HepG2 (cell line): ENCODE measurements around the gene CLEC2B. TPM values are rescaled to one million over a fixed set of nuclear protein-coding genes. Genes with fewer than 3 reads are reported as not detected.

Experiments
- ATAC-seq: fragments of 200-7000 bp; cut with Tn5 transposase; 3 replicates; pipeline ENCODE4 v1.9.1; 2020; ENCODE audit warnings: mild to moderate bottlenecking, moderate library complexity
- BruUV-seq: library from RNA; stranded (reverse); fragments of 400-500 nt; replicated peaks from 2 replicates; lab custom pipeline; 2021; lab: Mats Ljungman, UMichigan
- CTCF ChIA-PET: fragments of 300-600 bp; formaldehyde crosslinking; extraction: SDS; loops from one replicate; lab custom pipeline; 2021; ENCODE audit warnings: low total read pairs, inconsistent platforms, low intra/inter-chr PET ratio; lab: Yijun Ruan, JAX
- POLR2A ChIA-PET: fragments of 350-600 bp; sonication (Branson Sonifier 250); formaldehyde crosslinking; loops from one replicate; lab custom pipeline; 2020; ENCODE audit warnings: antibody characterized with exemption, inconsistent platforms; lab: Yijun Ruan, JAX
- DNase-seq: peaks from one replicate; pipeline ENCODE4 v3.0.0-alpha.2; 2015; ENCODE audit warnings: low spot score
- FAIRE-seq: peaks from 3 replicates; lab custom pipeline; 2011; peaks lifted over from hg19 to GRCh38; lab: Jason Lieb, UNC
- H2AFZ ChIP-seq: one replicate; pipeline ENCODE4 v1.6.1; 2011; ENCODE audit warnings: low read length, inconsistent platforms
- H3K27ac ChIP-seq: fragments of 300-600 bp; 3 replicates; pipeline ENCODE4 v1.8.0; 2011; ENCODE audit warnings: mixed run types, mild to moderate bottlenecking, mixed read lengths, low read length, inconsistent platforms; ENCODE audit not compliant: insufficient read depth; ENCODE audit errors: extremely low read length
- H3K27me3 ChIP-seq, 2 experiments: fragments of 200-600 bp in 1 of 2; 2 replicates in 1 of 2; 3 replicates in 1 of 2; pipeline versions ENCODE4 v1.6.0 to v1.8.0; 2011; ENCODE audit warnings: low read length in 2 of 2, mild to moderate bottlenecking in 2 of 2, moderate library complexity in 2 of 2, inconsistent platforms in 1 of 2; ENCODE audit not compliant: insufficient read depth in 2 of 2, control insufficient read depth in 1 of 2
- H3K36me3 ChIP-seq, 2 experiments: fragments of 200-600 bp in 1 of 2; replicated peaks in 1 of 2; 2 replicates in 1 of 2; 3 replicates in 1 of 2; pipeline versions ENCODE4 v1.5.1 to v1.8.0; 2011; ENCODE audit warnings: low read length in 2 of 2, inconsistent platforms in 1 of 2; ENCODE audit not compliant: insufficient read depth in 2 of 2, control insufficient read depth in 1 of 2
- H3K4me1 ChIP-seq: 2 replicates; pipeline ENCODE4 v1.5.1; 2012; ENCODE audit warnings: low read length, inconsistent platforms; ENCODE audit not compliant: insufficient read depth
- H3K4me2 ChIP-seq: 2 replicates; pipeline ENCODE4 v1.6.0; 2011; ENCODE audit warnings: low read depth, low read length, inconsistent platforms
- H3K4me3 ChIP-seq, 3 experiments: fragments of 200-600 bp in 1 of 3; sonication (generic), shearing (Covaris generic) in 1 of 3; replicated peaks in 1 of 3; 2 replicates each; pipeline ENCODE4 v1.5.1; 2011 to 2016; ENCODE audit warnings: low read length in 3 of 3, inconsistent platforms in 2 of 3, low read depth in 2 of 3, mild to moderate bottlenecking in 2 of 3, control low read depth in 1 of 3, mixed read lengths in 1 of 3; ENCODE audit not compliant: insufficient read depth in 1 of 3
- H3K79me2 ChIP-seq: one replicate; pipeline ENCODE4 v1.6.1; 2011; ENCODE audit warnings: low read length, inconsistent platforms; ENCODE audit not compliant: insufficient read depth
- H3K9ac ChIP-seq: 2 replicates; pipeline ENCODE4 v1.6.0; 2011; ENCODE audit warnings: mild to moderate bottlenecking, low read depth, low read length, inconsistent platforms; ENCODE audit not compliant: insufficient read depth
- H3K9me3 ChIP-seq: 2 replicates; pipeline ENCODE4 v1.5.1; 2012; ENCODE audit warnings: mild to moderate bottlenecking, low read length
- H4K20me1 ChIP-seq: 2 replicates; pipeline ENCODE4 v1.6.0; 2011; ENCODE audit warnings: inconsistent platforms, mild to moderate bottlenecking, low read length, moderate library complexity; ENCODE audit not compliant: insufficient read depth
- AGO2 ChIP-seq: fragments of 200-400 bp; formaldehyde crosslinking; optimal IDR thresholded peaks from 2 replicates; pipeline ENCODE3; 2017; ENCODE audit warnings: mild to moderate bottlenecking, low read depth, low read length, moderate library complexity
- BHLHE40 ChIP-seq: IDR thresholded peaks from 2 replicates; pipeline ENCODE4 v1.6.1; 2011; ENCODE audit warnings: low read length, improper control_type of control experiment
- BORCS8-MEF2B ChIP-seq: sonication (generic); formaldehyde crosslinking; IDR thresholded peaks from 2 replicates; pipeline ENCODE4 v1.8.0; 2022; ENCODE audit warnings: mild to moderate bottlenecking, missing genetic modification reagents
- CBFB ChIP-seq: sonication (generic); formaldehyde crosslinking; IDR thresholded peaks from 2 replicates; pipeline ENCODE4 v1.4.0; 2020; ENCODE audit warnings: missing genetic modification reagents
- EEA1 ChIP-seq: sonication (generic); formaldehyde crosslinking; IDR thresholded peaks from 2 replicates; pipeline ENCODE4 v1.5.1; 2020; ENCODE audit warnings: mild to moderate bottlenecking, missing genetic modification reagents, borderline replicate concordance
- HES4 ChIP-seq: sonication (generic); formaldehyde crosslinking; IDR thresholded peaks from 2 replicates; pipeline ENCODE4 v1.9.0; 2021; ENCODE audit warnings: mild to moderate bottlenecking, missing genetic modification reagents, borderline replicate concordance
- LCORL ChIP-seq, 2 experiments: fragments of 450-650 bp in 1 of 2; sonication (generic) in 1 of 2; formaldehyde crosslinking in 1 of 2; IDR thresholded peaks; 2 replicates each; pipeline versions ENCODE4 v1.5.0 to v1.6.1; 2017 to 2020; ENCODE audit warnings: antibody characterized with exemption in 1 of 2, missing genetic modification reagents in 1 of 2
- MATR3 ChIP-seq: sonication (generic); formaldehyde crosslinking; IDR thresholded peaks from 2 replicates; pipeline ENCODE4 v1.4.0; 2020; ENCODE audit warnings: missing genetic modification reagents
- NR2F6 ChIP-seq, 2 experiments: IDR thresholded peaks; 2 replicates each; pipeline ENCODE4 v1.6.1; 2016; ENCODE audit warnings: antibody characterized with exemption in 1 of 2, mild to moderate bottlenecking in 1 of 2
- RBAK ChIP-seq: sonication (generic); formaldehyde crosslinking; IDR thresholded peaks from 2 replicates; pipeline ENCODE4 v1.5.1; 2020; ENCODE audit warnings: mild to moderate bottlenecking, missing genetic modification reagents
- RORA ChIP-seq: sonication (generic); formaldehyde crosslinking; IDR thresholded peaks from 2 replicates; pipeline ENCODE4 v1.5.0; 2020; ENCODE audit warnings: mild to moderate bottlenecking, missing genetic modification reagents, moderate library complexity
- SNAPC2 ChIP-seq: sonication (generic); formaldehyde crosslinking; IDR thresholded peaks from 2 replicates; pipeline ENCODE4 v1.8.1; 2022; ENCODE audit warnings: mild to moderate bottlenecking, missing genetic modification reagents
- ZEB1 ChIP-seq: IDR thresholded peaks from 2 replicates; pipeline ENCODE4 v1.6.1; 2012; ENCODE audit warnings: mild to moderate bottlenecking, low read depth, inconsistent platforms; ENCODE audit not compliant: insufficient replicate concordance
- ZNF232 ChIP-seq: sonication (generic); formaldehyde crosslinking; IDR thresholded peaks from 2 replicates; pipeline ENCODE4 v1.4.0; 2020; ENCODE audit warnings: missing genetic modification reagents, borderline replicate concordance
- ZNF354B ChIP-seq: sonication (generic); formaldehyde crosslinking; IDR thresholded peaks from 2 replicates; pipeline ENCODE4 v1.8.0; 2022; ENCODE audit warnings: mild to moderate bottlenecking, missing genetic modification reagents
- in situ Hi-C: cut with HindIII; loops from 2 replicates; pipeline ENCODE4 v1.10.0; 2017; ENCODE audit warnings: low pct_unique_long_range_greater_than_20kb; ENCODE audit not compliant: extremely low pct_ligation_motif_present
- intact Hi-C: fragments of 100-400 bp; cut with micrococcal nuclease; formaldehyde crosslinking; loops from one replicate; pipeline ENCODE4 v1.10.0; 2022; ENCODE audit not compliant: unreplicated experiment
- polyA plus RNA-seq, 8 experiments: library from polyadenylated mRNA; depleted of rRNA in 3 of 8; stranded (reverse) in 7 of 8; unstranded in 1 of 8; fragments of >200 nt; fragmentation: Illumina TruSeq in 4 of 8; extraction: Trizol in 4 of 8; gene quantifications; 2 replicates each; pipeline versions ENCODE4 v1.2.1 to v1.2.3, GENCODE V29; 2011 to 2016; ENCODE audit warnings: low read depth in 4 of 8, missing spikeins in 1 of 8, mixed read lengths in 1 of 8; ENCODE audit not compliant: insufficient read depth in 1 of 8
- total RNA-seq, 5 experiments: library from RNA; depleted of rRNA; stranded (reverse); fragments of >200 nt; fragmentation: Illumina TruSeq; extraction: Trizol; gene quantifications; 2 replicates each; pipeline ENCODE4 v1.2.3, GENCODE V29; 2016; ENCODE audit warnings: low read depth in 1 of 5
- TF ChIP-seq, protein P1 (sequence below): fragments of 450-650 bp; IDR thresholded peaks from 2 replicates; pipeline ENCODE4 v1.6.1; 2017
- TF ChIP-seq, protein P2 (sequence below): sonication (generic); formaldehyde crosslinking; IDR thresholded peaks from 2 replicates; pipeline ENCODE4 v1.5.0; 2020; ENCODE audit warnings: mild to moderate bottlenecking, missing genetic modification reagents
- TF ChIP-seq, protein P3 (sequence below): sonication (generic); formaldehyde crosslinking; IDR thresholded peaks from 2 replicates; pipeline ENCODE4 v1.4.0; 2020; ENCODE audit warnings: mild to moderate bottlenecking, low read depth, missing genetic modification reagents
- TF ChIP-seq, protein P4 (sequence below): IDR thresholded peaks from 2 replicates; pipeline ENCODE4 v1.6.1; 2016; ENCODE audit warnings: missing genetic modification reagents, missing compliant biosample characterization

CLEC2B gene
- total and polyA plus RNA-seq, 2 of the 13 experiments (the other 11 are each of a cell fraction or from before 2014, with no cell fraction given), result not detected

DNA sequence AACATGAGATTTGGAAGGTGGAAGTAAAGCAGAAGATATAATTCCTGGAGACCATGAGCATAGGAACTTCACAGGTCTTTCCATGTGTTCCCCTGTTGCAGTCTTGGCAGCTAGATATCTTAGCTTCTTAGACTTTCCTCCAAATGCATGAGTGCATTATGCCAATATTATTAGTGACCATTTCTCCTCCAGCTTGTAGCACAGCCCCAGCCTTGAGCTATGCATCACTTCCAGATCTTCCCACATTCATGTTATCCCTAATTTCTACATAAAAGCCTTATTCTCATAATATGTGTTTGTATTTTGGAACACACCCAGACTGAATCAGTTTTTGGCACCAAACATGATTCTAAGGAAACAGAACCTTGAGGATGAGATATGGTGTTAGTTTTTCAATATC is 11.0 kb downstream of the CLEC2B start:
- Histone ChIP-seq H3K4me3 (no peak overlapping the region), H2AFZ (no peak overlapping the region), H3K9me3 (no peaks in the 10 kb centered on the region)
- intact Hi-C loops, result no loop called here
- TF ChIP-seq, protein P1, sequence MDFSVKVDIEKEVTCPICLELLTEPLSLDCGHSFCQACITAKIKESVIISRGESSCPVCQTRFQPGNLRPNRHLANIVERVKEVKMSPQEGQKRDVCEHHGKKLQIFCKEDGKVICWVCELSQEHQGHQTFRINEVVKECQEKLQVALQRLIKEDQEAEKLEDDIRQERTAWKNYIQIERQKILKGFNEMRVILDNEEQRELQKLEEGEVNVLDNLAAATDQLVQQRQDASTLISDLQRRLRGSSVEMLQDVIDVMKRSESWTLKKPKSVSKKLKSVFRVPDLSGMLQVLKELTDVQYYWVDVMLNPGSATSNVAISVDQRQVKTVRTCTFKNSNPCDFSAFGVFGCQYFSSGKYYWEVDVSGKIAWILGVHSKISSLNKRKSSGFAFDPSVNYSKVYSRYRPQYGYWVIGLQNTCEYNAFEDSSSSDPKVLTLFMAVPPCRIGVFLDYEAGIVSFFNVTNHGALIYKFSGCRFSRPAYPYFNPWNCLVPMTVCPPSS, result no peak
- TF ChIP-seq NR2F6 (IDR thresholded peaks at IDR 0.05), result no peak
- TF ChIP-seq NR2F6 (CRISPR knock-in tag; IDR thresholded peaks at IDR 0.05), result no peak
- TF ChIP-seq EEA1, result no peak
- no peak for TF ChIP-seq LCORL (IDR thresholded peaks at IDR 0.05)
- no peak for TF ChIP-seq LCORL (CRISPR knock-in tag; IDR thresholded peaks at IDR 0.05)
- TF ChIP-seq HES4 (CRISPR knock-in tag), result no peak
- TF ChIP-seq BHLHE40, result no peak
- TF ChIP-seq AGO2, result no peak
- no peak for TF ChIP-seq MATR3 (CRISPR knock-in tag)
- TF ChIP-seq CBFB (CRISPR knock-in tag), result no peak
- TF ChIP-seq, protein P2, sequence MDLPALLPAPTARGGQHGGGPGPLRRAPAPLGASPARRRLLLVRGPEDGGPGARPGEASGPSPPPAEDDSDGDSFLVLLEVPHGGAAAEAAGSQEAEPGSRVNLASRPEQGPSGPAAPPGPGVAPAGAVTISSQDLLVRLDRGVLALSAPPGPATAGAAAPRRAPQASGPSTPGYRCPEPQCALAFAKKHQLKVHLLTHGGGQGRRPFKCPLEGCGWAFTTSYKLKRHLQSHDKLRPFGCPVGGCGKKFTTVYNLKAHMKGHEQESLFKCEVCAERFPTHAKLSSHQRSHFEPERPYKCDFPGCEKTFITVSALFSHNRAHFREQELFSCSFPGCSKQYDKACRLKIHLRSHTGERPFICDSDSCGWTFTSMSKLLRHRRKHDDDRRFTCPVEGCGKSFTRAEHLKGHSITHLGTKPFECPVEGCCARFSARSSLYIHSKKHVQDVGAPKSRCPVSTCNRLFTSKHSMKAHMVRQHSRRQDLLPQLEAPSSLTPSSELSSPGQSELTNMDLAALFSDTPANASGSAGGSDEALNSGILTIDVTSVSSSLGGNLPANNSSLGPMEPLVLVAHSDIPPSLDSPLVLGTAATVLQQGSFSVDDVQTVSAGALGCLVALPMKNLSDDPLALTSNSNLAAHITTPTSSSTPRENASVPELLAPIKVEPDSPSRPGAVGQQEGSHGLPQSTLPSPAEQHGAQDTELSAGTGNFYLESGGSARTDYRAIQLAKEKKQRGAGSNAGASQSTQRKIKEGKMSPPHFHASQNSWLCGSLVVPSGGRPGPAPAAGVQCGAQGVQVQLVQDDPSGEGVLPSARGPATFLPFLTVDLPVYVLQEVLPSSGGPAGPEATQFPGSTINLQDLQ (CRISPR knock-in tag), result no peak
- TF ChIP-seq, protein P3, sequence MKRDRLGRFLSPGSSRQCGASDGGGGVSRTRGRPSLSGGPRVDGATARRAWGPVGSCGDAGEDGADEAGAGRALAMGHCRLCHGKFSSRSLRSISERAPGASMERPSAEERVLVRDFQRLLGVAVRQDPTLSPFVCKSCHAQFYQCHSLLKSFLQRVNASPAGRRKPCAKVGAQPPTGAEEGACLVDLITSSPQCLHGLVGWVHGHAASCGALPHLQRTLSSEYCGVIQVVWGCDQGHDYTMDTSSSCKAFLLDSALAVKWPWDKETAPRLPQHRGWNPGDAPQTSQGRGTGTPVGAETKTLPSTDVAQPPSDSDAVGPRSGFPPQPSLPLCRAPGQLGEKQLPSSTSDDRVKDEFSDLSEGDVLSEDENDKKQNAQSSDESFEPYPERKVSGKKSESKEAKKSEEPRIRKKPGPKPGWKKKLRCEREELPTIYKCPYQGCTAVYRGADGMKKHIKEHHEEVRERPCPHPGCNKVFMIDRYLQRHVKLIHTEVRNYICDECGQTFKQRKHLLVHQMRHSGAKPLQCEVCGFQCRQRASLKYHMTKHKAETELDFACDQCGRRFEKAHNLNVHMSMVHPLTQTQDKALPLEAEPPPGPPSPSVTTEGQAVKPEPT (CRISPR knock-in tag), result no peak
- no peak for TF ChIP-seq ZNF354B (CRISPR knock-in tag)
- TF ChIP-seq ZNF232 (CRISPR knock-in tag), result no peak
- TF ChIP-seq BORCS8-MEF2B (CRISPR knock-in tag), result no peak
- TF ChIP-seq, protein P4, sequence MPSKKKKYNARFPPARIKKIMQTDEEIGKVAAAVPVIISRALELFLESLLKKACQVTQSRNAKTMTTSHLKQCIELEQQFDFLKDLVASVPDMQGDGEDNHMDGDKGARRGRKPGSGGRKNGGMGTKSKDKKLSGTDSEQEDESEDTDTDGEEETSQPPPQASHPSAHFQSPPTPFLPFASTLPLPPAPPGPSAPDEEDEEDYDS (CRISPR knock-in tag), result no peak
- TF ChIP-seq SNAPC2, result no peak
- no peak for TF ChIP-seq RORA
- no peak for TF ChIP-seq RBAK (CRISPR knock-in tag)
- TF ChIP-seq ZEB1, result no peak
- TF ChIP-seq, all 625 proteins: peak for 0
- FAIRE-seq (no peak), ATAC-seq (no peak), DNase-seq (no peak)
- in situ Hi-C loops, result no loop called here
- CTCF ChIA-PET, result no interaction called here
- POLR2A ChIA-PET, result no interaction called here
- Histone ChIP-seq H3K36me3 (no peaks in the 10 kb centered on the region), H3K9ac (no peak overlapping the region), H3K4me1 (no peaks in the 10 kb centered on the region), H3K4me2 (no peak overlapping the region), H3K27ac (no peak overlapping the region), H4K20me1 (no peaks in the 10 kb centered on the region), H3K27me3 (0 out of 5 replicates have a peak, but pooled peaks cover 0 to 4% of the 10 kb centered on the region in 2 experiments), H3K79me2 (no peaks in the 10 kb centered on the region)
- BruUV-seq, result no TSS peak
